CD14-positive monocyte (primary cell): Measurements from ENCODE around the gene HAO2. TPM values are rescaled to one million over a fixed set of nuclear protein-coding genes. Genes with fewer than 3 reads are reported as not detected.

Source experiments
- DNase-seq, 3 donors: peaks; one replicate each; pipeline ENCODE4 v3.0.0-alpha.2; 2011 to 2022
- H2AFZ ChIP-seq: 2 replicates; pipeline ENCODE4 v1.6.0; 2012; ENCODE audit warnings: mild to moderate bottlenecking, low read depth, low read length, inconsistent platforms; ENCODE audit not compliant: insufficient read depth, poor library complexity, severe bottlenecking
- H3K27ac ChIP-seq, 2 donors: 1 replicate in 1 of 2; 2 replicates in 1 of 2; pipeline ENCODE4 v1.5.1; 2012 to 2013; ENCODE audit warnings: low read length in 2 of 2, control low read depth in 1 of 2, inconsistent platforms in 1 of 2, low read depth in 1 of 2, mild to moderate bottlenecking in 1 of 2
- H3K27me3 ChIP-seq, 2 donors: one replicate each; pipeline versions ENCODE4 v1.6.0 to v1.6.1; 2011 to 2013; ENCODE audit warnings: low read length in 2 of 2; ENCODE audit not compliant: control insufficient read depth in 2 of 2, insufficient read depth in 2 of 2
- H3K36me3 ChIP-seq, 2 donors: replicated peaks in 1 of 2; 1 replicate in 1 of 2; 2 replicates in 1 of 2; pipeline versions ENCODE4 v1.5.1 to v1.6.1; 2012 to 2013; ENCODE audit warnings: low read length in 2 of 2, control low read depth in 1 of 2, inconsistent platforms in 1 of 2, mild to moderate bottlenecking in 1 of 2; ENCODE audit not compliant: insufficient read depth in 2 of 2, control insufficient read depth in 1 of 2
- H3K4me1 ChIP-seq, 2 donors: 1 replicate in 1 of 2; 2 replicates in 1 of 2; pipeline versions ENCODE4 v1.5.1 to v1.6.1; 2012 to 2013; ENCODE audit warnings: low read length in 2 of 2, control low read depth in 1 of 2, inconsistent platforms in 1 of 2, mild to moderate bottlenecking in 1 of 2, moderate library complexity in 1 of 2; ENCODE audit not compliant: insufficient read depth in 2 of 2, control insufficient read depth in 1 of 2
- H3K4me2 ChIP-seq: replicated peaks from 2 replicates; pipeline ENCODE3; 2012; ENCODE audit warnings: low read length, moderate library complexity, mild to moderate bottlenecking; ENCODE audit not compliant: poor library complexity, severe bottlenecking; ENCODE audit errors: extremely low read depth
- H3K4me3 ChIP-seq, 3 experiments: fragments of 200-600 bp in 1 of 3; sonication (generic) in 1 of 3; replicated peaks in 1 of 3; 1 replicate in 2 of 3; 2 replicates in 1 of 3; pipeline ENCODE4 v1.5.1; 2011 to 2013; ENCODE audit warnings: low read length in 3 of 3, mild to moderate bottlenecking in 3 of 3, control low read depth in 2 of 3, low read depth in 2 of 3, inconsistent platforms in 1 of 3, moderate library complexity in 1 of 3
- H3K79me2 ChIP-seq: 2 replicates; pipeline ENCODE4 v1.6.0; 2012; ENCODE audit warnings: mild to moderate bottlenecking, control low read depth, inconsistent platforms, low read length, moderate library complexity; ENCODE audit not compliant: insufficient read depth
- H3K9ac ChIP-seq: 2 replicates; pipeline ENCODE4 v1.6.0; 2017; ENCODE audit warnings: low read length, mild to moderate bottlenecking; ENCODE audit not compliant: insufficient read depth, poor library complexity, severe bottlenecking
- H3K9me3 ChIP-seq, 2 donors: replicated peaks in 1 of 2; 1 replicate in 1 of 2; 2 replicates in 1 of 2; pipeline versions ENCODE4 v1.5.1 to v1.6.1; 2012 to 2013; ENCODE audit warnings: low read length in 2 of 2, control low read depth in 1 of 2; ENCODE audit not compliant: control insufficient read depth in 1 of 2, insufficient read depth in 1 of 2
- H4K20me1 ChIP-seq: 2 replicates; pipeline ENCODE4 v1.6.0; 2012; ENCODE audit warnings: mild to moderate bottlenecking, low read length, control low read depth, moderate library complexity; ENCODE audit not compliant: insufficient read depth
- H3K27ac Mint-ChIP-seq, 7 donors: one replicate each; pipeline ENCODE4 v1.8.0; 2020; ENCODE audit warnings: mild to moderate bottlenecking in 7 of 7, mixed read lengths in 7 of 7, moderate library complexity in 6 of 7, inconsistent platforms in 2 of 7
- H3K27me3 Mint-ChIP-seq, 3 donors: one replicate each; pipeline ENCODE4 v1.8.0; 2021 to 2022; ENCODE audit warnings: low read depth in 3 of 3, mild to moderate bottlenecking in 3 of 3, mixed read lengths in 3 of 3, moderate library complexity in 3 of 3, inconsistent platforms in 1 of 3
- H3K36me3 Mint-ChIP-seq, 2 donors: one replicate each; pipeline ENCODE4 v1.8.0; 2020; ENCODE audit warnings: mixed read lengths in 2 of 2, inconsistent platforms in 1 of 2, mild to moderate bottlenecking in 1 of 2
- H3K4me1 Mint-ChIP-seq: one replicate; pipeline ENCODE4 v1.8.0; 2020; ENCODE audit warnings: mild to moderate bottlenecking, mixed read lengths
- H3K4me3 Mint-ChIP-seq, 2 donors: one replicate each; pipeline ENCODE4 v1.8.0; 2020; ENCODE audit warnings: mild to moderate bottlenecking in 2 of 2, mixed read lengths in 2 of 2, moderate library complexity in 1 of 2
- H3K9me3 Mint-ChIP-seq, 7 donors: one replicate each; pipeline ENCODE4 v1.8.0; 2020 to 2022; ENCODE audit warnings: mixed read lengths in 7 of 7, mild to moderate bottlenecking in 6 of 7, moderate library complexity in 6 of 7, inconsistent platforms in 2 of 7
- CTCF ChIP-seq: fragments of 200-600 bp; IDR thresholded peaks from one replicate; pipeline ENCODE4 v1.8.0; 2022; ENCODE audit warnings: antibody characterized with exemption, mild to moderate bottlenecking
- WGBS: methylation state at CpG from one replicate; pipeline ENCODE4 v1.1.5; 2013; ENCODE audit warnings: missing lambda C conversion rate; ENCODE audit not compliant: insufficient coverage; 5-methylcytosine and 5-hydroxymethylcytosine counted together
- intact Hi-C, 2 donors: fragments of 100-400 bp; cut with micrococcal nuclease; formaldehyde crosslinking; loops; one replicate each; pipeline versions ENCODE4 v1.15.0 to v1.15.1; 2023
- polyA plus RNA-seq, 3 donors: library from polyadenylated mRNA; depleted of rRNA in 1 of 3; unstranded in 2 of 3; stranded (reverse) in 1 of 3; fragments of 300-500 nt in 2 of 3; fragments of >200 nt in 1 of 3; fragmentation: Illumina TruSeq in 2 of 3; gene quantifications; 1 replicate in 2 of 3; 2 replicates in 1 of 3; pipeline ENCODE4 v1.2.3, GENCODE V29; 2012 to 2021

The HAO2 gene
- polyA plus RNA-seq, 3 donors, result not detected

- no peak for TF ChIP-seq CTCF
- intact Hi-C loops, result no loop called here
- Histone ChIP-seq H3K4me2 (no peak overlapping the region), H3K9ac (no peak overlapping the region), H4K20me1 (no peaks in the 10 kb centered on the region), H3K79me2 (no peaks in the 10 kb centered on the region), H3K4me3 (no peak overlapping the region), H3K27ac (no peak overlapping the region), H3K36me3 (no peaks in the 10 kb centered on the region), H3K9me3 (no peaks in the 10 kb centered on the region), H2AFZ (no peak overlapping the region), H3K4me1 (no peaks in the 10 kb centered on the region), H3K27me3 (no peaks in the 10 kb centered on the region)
- WGBS, result 93% methylated on average over 4 of the region's 4 CpGs
- peaks cover 0 to 5% (median 4%) of the 10 kb centered on the region in 3 donors for H3K27me3 Mint-ChIP-seq
- H3K4me3 Mint-ChIP-seq, result no peak overlapping the region
- no peaks in the 10 kb centered on the region for H3K36me3 Mint-ChIP-seq
- DNase-seq, result no peak
- H3K4me1 Mint-ChIP-seq, result no peaks in the 10 kb centered on the region
- peaks cover 0 to 9% (median 2%) of the 10 kb centered on the region in 7 donors for H3K9me3 Mint-ChIP-seq
- H3K27ac Mint-ChIP-seq, result no peak overlapping the region
Measured at GRCh38 chr1:119358636-119359035, 9.9 kb upstream of the HAO2 start.

GRCh38 chr1:119359730-119360129 lies 8.9 kb upstream of the HAO2 start:
- Mint-ChIP-seq H3K36me3 (no peaks in the 10 kb centered on the region), H3K9me3 (peaks cover 0 to 9% (median 2%) of the 10 kb centered on the region in 7 donors), H3K27ac (no peak overlapping the region), H3K4me1 (no peaks in the 10 kb centered on the region), H3K27me3 (peaks cover 0 to 5% (median 4%) of the 10 kb centered on the region in 3 donors), H3K4me3 (no peak overlapping the region)
- intact Hi-C loops, result no loop called here
- Histone ChIP-seq H3K4me1 (no peaks in the 10 kb centered on the region), H3K4me2 (no peak overlapping the region), H4K20me1 (no peaks in the 10 kb centered on the region), H3K4me3 (no peak overlapping the region), H3K27ac (no peak overlapping the region), H3K36me3 (no peaks in the 10 kb centered on the region), H3K9ac (no peak overlapping the region), H3K79me2 (no peaks in the 10 kb centered on the region), H3K9me3 (no peaks in the 10 kb centered on the region), H3K27me3 (no peaks in the 10 kb centered on the region), H2AFZ (no peak overlapping the region)
- DNase-seq, result no peak
- WGBS, result 100% methylated on average over 1 of the region's 4 CpGs
- no peak for TF ChIP-seq CTCF
